HCT116 (cell line): ENCODE results near the gene IQGAP3. TPM values are rescaled to one million over a fixed set of nuclear protein-coding genes. Genes with fewer than 3 reads are reported as not detected.

Experiments
- ATAC-seq: fragments of 200-7000 bp; cut with Tn5 transposase; 2 replicates; pipeline ENCODE4 v1.9.1; 2020; ENCODE audit warnings: mild to moderate bottlenecking, moderate library complexity
- BruUV-seq: library from RNA; stranded (reverse); fragments of 400-500 nt; replicated peaks from 2 replicates; lab custom pipeline; 2021; lab: Mats Ljungman, UMichigan
- CTCF ChIA-PET: fragments of 300-600 bp; sonication (Branson Sonifier 250); formaldehyde crosslinking; loops from one replicate; lab custom pipeline; 2021; ENCODE audit warnings: antibody characterized with exemption; lab: Charles Lee
- POLR2A ChIA-PET: fragments of 300-600, 350-600 bp; sonication (Branson Sonifier 250); formaldehyde crosslinking; loops from one replicate; lab custom pipeline; 2021; ENCODE audit warnings: antibody characterized with exemption; lab: Charles Lee
- RAD21 ChIA-PET, 2 experiments: fragments of 300-600 bp; sonication (Branson Sonifier 250); formaldehyde crosslinking; loops; one replicate each; lab custom pipeline; 2023; ENCODE audit warnings: low total read pairs in 2 of 2; ENCODE audit not compliant: uncharacterized antibody in 2 of 2, unreplicated experiment in 2 of 2, low non-redundant PET in 1 of 2; lab: Charles Lee
- DNase-seq: peaks from one replicate; pipeline ENCODE4 v3.0.0-alpha.2; 2010; ENCODE audit warnings: low read depth, low spot score
- H2AFZ ChIP-seq: fragments of 200-600 bp; shearing (Covaris generic), sonication (generic); 2 replicates; pipeline ENCODE4 v1.6.1; 2017; ENCODE audit warnings: low read depth, mixed run types, mixed read lengths, antibody characterized with exemption, low read length; ENCODE audit not compliant: poor library complexity, severe bottlenecking
- H3K27ac ChIP-seq: 2 replicates; pipeline ENCODE4 v1.5.1; 2012; ENCODE audit warnings: low read depth, low read length
- H3K27me3 ChIP-seq: fragments of 200-600 bp; sonication (generic); 2 replicates; pipeline ENCODE4 v1.6.1; 2016; ENCODE audit warnings: mixed run types, low read length, mixed read lengths; ENCODE audit not compliant: insufficient read depth
- H3K36me3 ChIP-seq, 2 experiments: fragments of 200-500 bp in 1 of 2; fragments of 200-600 bp in 1 of 2; sonication (Bioruptor generic) in 1 of 2; sonication (generic) in 1 of 2; 2 replicates each; pipeline versions ENCODE4 v1.5.1 to v1.6.1; 2014 to 2016; ENCODE audit warnings: low read length in 2 of 2, inconsistent platforms in 1 of 2, mixed read lengths in 1 of 2, mixed run types in 1 of 2; ENCODE audit not compliant: insufficient read depth in 2 of 2, control insufficient read depth in 1 of 2
- H3K4me1 ChIP-seq, 2 experiments: fragments of 200-600 bp in 1 of 2; sonication (generic) in 1 of 2; 2 replicates each; pipeline versions ENCODE4 v1.5.1 to v1.6.1; 2012 to 2017; ENCODE audit warnings: low read length in 2 of 2, inconsistent platforms in 1 of 2, mild to moderate bottlenecking in 1 of 2, mixed read lengths in 1 of 2, mixed run types in 1 of 2, moderate library complexity in 1 of 2; ENCODE audit not compliant: insufficient read depth in 2 of 2, control insufficient read depth in 1 of 2
- H3K4me2 ChIP-seq: fragments of 200-600 bp; sonication (generic); 2 replicates; pipeline ENCODE4 v1.6.1; 2017; ENCODE audit warnings: mixed run types, low read length, mixed read lengths
- H3K4me3 ChIP-seq, 2 experiments: fragments of 200-600 bp in 1 of 2; sonication (generic) in 1 of 2; replicated peaks in 1 of 2; 2 replicates each; pipeline ENCODE4 v1.5.1; 2011 to 2016; ENCODE audit warnings: low read length in 2 of 2, control low read depth in 1 of 2, low read depth in 1 of 2, mild to moderate bottlenecking in 1 of 2, mixed read lengths in 1 of 2, mixed run types in 1 of 2
- H3K79me2 ChIP-seq: fragments of 200-600 bp; sonication (generic); 2 replicates; pipeline ENCODE4 v1.6.1; 2017; ENCODE audit warnings: mild to moderate bottlenecking, mixed run types, low read length, moderate library complexity, mixed read lengths; ENCODE audit not compliant: insufficient read depth
- H3K9ac ChIP-seq: fragments of 200-600 bp; sonication (generic); 2 replicates; pipeline ENCODE4 v1.6.1; 2016; ENCODE audit warnings: low read length, mixed read lengths
- H3K9me2 ChIP-seq: fragments of 200-600 bp; sonication (generic), shearing (Covaris generic); 2 replicates; pipeline ENCODE4 v1.6.1; 2017; ENCODE audit warnings: mixed run types, mild to moderate bottlenecking, moderate library complexity; ENCODE audit not compliant: insufficient read depth
- H3K9me3 ChIP-seq, 2 experiments: fragments of 200-500 bp in 1 of 2; fragments of 200-600 bp in 1 of 2; sonication (Bioruptor generic) in 1 of 2; sonication (generic) in 1 of 2; 2 replicates each; pipeline ENCODE4 v1.6.1; 2014 to 2017; ENCODE audit warnings: low read length in 2 of 2, mixed read lengths in 2 of 2, inconsistent platforms in 1 of 2, low read depth in 1 of 2, mild to moderate bottlenecking in 1 of 2, mixed run types in 1 of 2, moderate library complexity in 1 of 2; ENCODE audit not compliant: control insufficient read depth in 1 of 2, insufficient read depth in 1 of 2
- H4K20me1 ChIP-seq: fragments of 200-600 bp; sonication (generic), shearing (Covaris generic); 2 replicates; pipeline ENCODE4 v1.6.1; 2017; ENCODE audit warnings: mixed run types, mild to moderate bottlenecking, moderate library complexity; ENCODE audit not compliant: insufficient read depth
- CBX3 ChIP-seq: IDR thresholded peaks from 2 replicates; pipeline ENCODE4 v1.6.1; 2012; ENCODE audit warnings: low read depth
- EGR1 ChIP-seq: IDR thresholded peaks from 2 replicates; pipeline ENCODE4 v1.6.1; 2012; ENCODE audit warnings: low read depth
- EZH2 ChIP-seq: fragments of 200-600 bp; sonication (generic); IDR thresholded peaks from 2 replicates; pipeline ENCODE4 v1.6.1; 2017; ENCODE audit warnings: antibody characterized with exemption, mixed run types
- FOSL1 ChIP-seq: IDR thresholded peaks from 2 replicates; pipeline ENCODE4 v1.6.1; 2012; ENCODE audit warnings: low read depth
- JUND ChIP-seq: IDR thresholded peaks from 2 replicates; pipeline ENCODE4 v1.6.1; 2012
- POLR2A ChIP-seq: IDR thresholded peaks from 2 replicates; pipeline ENCODE4 v1.7.0; 2011; ENCODE audit warnings: borderline replicate concordance; ENCODE audit not compliant: insufficient read depth, insufficient read length; ENCODE audit errors: extremely low read depth
- POLR2AphosphoS5 ChIP-seq: IDR thresholded peaks from 2 replicates; pipeline ENCODE4 v1.6.1; 2011; ENCODE audit warnings: mild to moderate bottlenecking, low read depth, low read length, moderate library complexity
- SIN3A ChIP-seq: IDR thresholded peaks from 2 replicates; pipeline ENCODE4 v1.6.1; 2012; ENCODE audit warnings: low read depth
- SP1 ChIP-seq: IDR thresholded peaks from 2 replicates; pipeline ENCODE4 v1.6.1; 2012; ENCODE audit warnings: low read depth
- TCF7L2 ChIP-seq: IDR thresholded peaks from 2 replicates; pipeline ENCODE4 v1.7.0; 2011; ENCODE audit warnings: borderline replicate concordance, inconsistent platforms; ENCODE audit not compliant: insufficient read depth, insufficient read length; ENCODE audit errors: extremely low read depth
- YY1 ChIP-seq: IDR thresholded peaks from 2 replicates; pipeline ENCODE4 v1.6.1; 2011; ENCODE audit warnings: low read length, low read depth, moderate library complexity, mild to moderate bottlenecking; ENCODE audit not compliant: insufficient replicate concordance; ENCODE audit errors: extremely low read depth
- ZFX ChIP-seq: fragments of 450-650 bp; IDR thresholded peaks from 2 replicates; pipeline ENCODE4 v1.6.1; 2017
- intact Hi-C: fragments of 100-400 bp; cut with micrococcal nuclease; formaldehyde crosslinking; loops from 2 replicates; pipeline ENCODE4 v1.10.0; 2022
- total RNA-seq: library from RNA; stranded (reverse); gene quantifications from one replicate; pipeline ENCODE4 v1.2.1, GENCODE V29; 2021; ENCODE audit not compliant: unreplicated experiment
- TF ChIP-seq, protein P1 (sequence below): IDR thresholded peaks from 2 replicates; pipeline ENCODE4 v1.6.1; 2011; ENCODE audit warnings: mild to moderate bottlenecking, low read length, moderate library complexity; ENCODE audit not compliant: insufficient replicate concordance; ENCODE audit errors: extremely low read depth
- TF ChIP-seq, protein P2 (sequence below): IDR thresholded peaks from 2 replicates; pipeline ENCODE4 v1.6.1; 2012; ENCODE audit warnings: low read depth
- TF ChIP-seq, protein P3 (sequence below), 3 experiments: fragments of 200-600 bp in 1 of 3; sonication (generic) in 1 of 3; IDR thresholded peaks in 2 of 3; conservative IDR thresholded peaks in 1 of 3; 2 replicates each; pipeline ENCODE4 v1.5.1; 2012 to 2017; ENCODE audit warnings: low read depth in 2 of 3, low read length in 2 of 3, antibody characterized with exemption in 1 of 3, borderline replicate concordance in 1 of 3, control low read depth in 1 of 3, mild to moderate bottlenecking in 1 of 3, mixed read lengths in 1 of 3, mixed run types in 1 of 3, moderate library complexity in 1 of 3; ENCODE audit not compliant: insufficient read depth in 1 of 3

Gene IQGAP3
- total RNA-seq, 1 experiment from 2014 or later, result 38.8 TPM

DNA sequence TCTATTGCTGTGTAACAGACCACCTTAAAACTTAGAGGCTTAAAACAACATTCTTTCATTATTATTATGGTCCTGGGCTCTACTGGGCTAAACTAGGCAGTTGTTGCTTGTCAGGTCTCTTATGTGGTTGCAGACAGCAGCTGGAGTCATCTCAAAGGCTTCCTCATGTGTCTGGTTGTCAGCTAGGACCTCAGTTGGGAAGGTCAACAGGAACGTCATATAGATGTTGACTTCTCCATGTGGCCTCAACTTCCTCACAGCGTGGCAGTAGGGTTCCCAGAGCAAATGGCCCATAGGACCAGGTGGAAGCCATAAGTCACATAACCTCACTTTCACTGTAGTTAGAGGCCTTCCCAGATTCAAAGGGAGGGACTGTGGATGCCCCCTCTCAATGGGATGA is 56.4 kb downstream of the IQGAP3 start:
- no peak for DNase-seq
- ChIA-PET RAD21 (no interaction called here), CTCF (no interaction called here)

More for the DNA sequence above, 56.4 kb downstream of the IQGAP3 start:
- H3K9me3 ChIP-seq, result no peaks in the 10 kb centered on the region
- no peak overlapping the region for H3K27ac ChIP-seq
- H3K4me3 ChIP-seq, result no peak overlapping the region
- H3K4me1 ChIP-seq, result peaks cover 0 to 7% of the 10 kb centered on the region in 2 experiments; a peak in 1 of 4 replicates
- H3K9ac ChIP-seq, result no peak overlapping the region
- H3K4me2 ChIP-seq, result no peak overlapping the region
- intact Hi-C loops, result no loop called here
- no peaks in the 10 kb centered on the region for H3K36me3 ChIP-seq
- no peaks in the 10 kb centered on the region for H3K9me2 ChIP-seq
- H3K27me3 ChIP-seq, result no peaks in the 10 kb centered on the region
- POLR2A ChIA-PET, result interaction anchor here (1.4 kb wide), 1 partner anchor 12 kb away, joined by 3 read pairs; no protein-coding TSS in a partner anchor
- no TSS peak for BruUV-seq
- TF ChIP-seq POLR2A (no peak), SIN3A (no peak), POLR2AphosphoS5 (no peak), ZFX (no peak), FOSL1 (no peak), SP1 (no peak), EZH2 (no peak), YY1 (no peak), JUND (no peak), CBX3 (no peak), EGR1 (no peak), TCF7L2 (no peak)
- TF ChIP-seq, protein P1, sequence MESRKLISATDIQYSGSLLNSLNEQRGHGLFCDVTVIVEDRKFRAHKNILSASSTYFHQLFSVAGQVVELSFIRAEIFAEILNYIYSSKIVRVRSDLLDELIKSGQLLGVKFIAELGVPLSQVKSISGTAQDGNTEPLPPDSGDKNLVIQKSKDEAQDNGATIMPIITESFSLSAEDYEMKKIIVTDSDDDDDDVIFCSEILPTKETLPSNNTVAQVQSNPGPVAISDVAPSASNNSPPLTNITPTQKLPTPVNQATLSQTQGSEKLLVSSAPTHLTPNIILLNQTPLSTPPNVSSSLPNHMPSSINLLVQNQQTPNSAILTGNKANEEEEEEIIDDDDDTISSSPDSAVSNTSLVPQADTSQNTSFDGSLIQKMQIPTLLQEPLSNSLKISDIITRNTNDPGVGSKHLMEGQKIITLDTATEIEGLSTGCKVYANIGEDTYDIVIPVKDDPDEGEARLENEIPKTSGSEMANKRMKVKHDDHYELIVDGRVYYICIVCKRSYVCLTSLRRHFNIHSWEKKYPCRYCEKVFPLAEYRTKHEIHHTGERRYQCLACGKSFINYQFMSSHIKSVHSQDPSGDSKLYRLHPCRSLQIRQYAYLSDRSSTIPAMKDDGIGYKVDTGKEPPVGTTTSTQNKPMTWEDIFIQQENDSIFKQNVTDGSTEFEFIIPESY, result no peak
- TF ChIP-seq, protein P2, sequence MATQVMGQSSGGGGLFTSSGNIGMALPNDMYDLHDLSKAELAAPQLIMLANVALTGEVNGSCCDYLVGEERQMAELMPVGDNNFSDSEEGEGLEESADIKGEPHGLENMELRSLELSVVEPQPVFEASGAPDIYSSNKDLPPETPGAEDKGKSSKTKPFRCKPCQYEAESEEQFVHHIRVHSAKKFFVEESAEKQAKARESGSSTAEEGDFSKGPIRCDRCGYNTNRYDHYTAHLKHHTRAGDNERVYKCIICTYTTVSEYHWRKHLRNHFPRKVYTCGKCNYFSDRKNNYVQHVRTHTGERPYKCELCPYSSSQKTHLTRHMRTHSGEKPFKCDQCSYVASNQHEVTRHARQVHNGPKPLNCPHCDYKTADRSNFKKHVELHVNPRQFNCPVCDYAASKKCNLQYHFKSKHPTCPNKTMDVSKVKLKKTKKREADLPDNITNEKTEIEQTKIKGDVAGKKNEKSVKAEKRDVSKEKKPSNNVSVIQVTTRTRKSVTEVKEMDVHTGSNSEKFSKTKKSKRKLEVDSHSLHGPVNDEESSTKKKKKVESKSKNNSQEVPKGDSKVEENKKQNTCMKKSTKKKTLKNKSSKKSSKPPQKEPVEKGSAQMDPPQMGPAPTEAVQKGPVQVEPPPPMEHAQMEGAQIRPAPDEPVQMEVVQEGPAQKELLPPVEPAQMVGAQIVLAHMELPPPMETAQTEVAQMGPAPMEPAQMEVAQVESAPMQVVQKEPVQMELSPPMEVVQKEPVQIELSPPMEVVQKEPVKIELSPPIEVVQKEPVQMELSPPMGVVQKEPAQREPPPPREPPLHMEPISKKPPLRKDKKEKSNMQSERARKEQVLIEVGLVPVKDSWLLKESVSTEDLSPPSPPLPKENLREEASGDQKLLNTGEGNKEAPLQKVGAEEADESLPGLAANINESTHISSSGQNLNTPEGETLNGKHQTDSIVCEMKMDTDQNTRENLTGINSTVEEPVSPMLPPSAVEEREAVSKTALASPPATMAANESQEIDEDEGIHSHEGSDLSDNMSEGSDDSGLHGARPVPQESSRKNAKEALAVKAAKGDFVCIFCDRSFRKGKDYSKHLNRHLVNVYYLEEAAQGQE, result no peak
- TF ChIP-seq, protein P3, sequence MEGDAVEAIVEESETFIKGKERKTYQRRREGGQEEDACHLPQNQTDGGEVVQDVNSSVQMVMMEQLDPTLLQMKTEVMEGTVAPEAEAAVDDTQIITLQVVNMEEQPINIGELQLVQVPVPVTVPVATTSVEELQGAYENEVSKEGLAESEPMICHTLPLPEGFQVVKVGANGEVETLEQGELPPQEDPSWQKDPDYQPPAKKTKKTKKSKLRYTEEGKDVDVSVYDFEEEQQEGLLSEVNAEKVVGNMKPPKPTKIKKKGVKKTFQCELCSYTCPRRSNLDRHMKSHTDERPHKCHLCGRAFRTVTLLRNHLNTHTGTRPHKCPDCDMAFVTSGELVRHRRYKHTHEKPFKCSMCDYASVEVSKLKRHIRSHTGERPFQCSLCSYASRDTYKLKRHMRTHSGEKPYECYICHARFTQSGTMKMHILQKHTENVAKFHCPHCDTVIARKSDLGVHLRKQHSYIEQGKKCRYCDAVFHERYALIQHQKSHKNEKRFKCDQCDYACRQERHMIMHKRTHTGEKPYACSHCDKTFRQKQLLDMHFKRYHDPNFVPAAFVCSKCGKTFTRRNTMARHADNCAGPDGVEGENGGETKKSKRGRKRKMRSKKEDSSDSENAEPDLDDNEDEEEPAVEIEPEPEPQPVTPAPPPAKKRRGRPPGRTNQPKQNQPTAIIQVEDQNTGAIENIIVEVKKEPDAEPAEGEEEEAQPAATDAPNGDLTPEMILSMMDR (IDR thresholded peaks at IDR 0.05 in 2 of 3, conservative IDR thresholded peaks at IDR 0.05 in 1 of 3; ENCODE audit: borderline replicate concordance in 1 of 3, insufficient read depth in 1 of 3, low read depth in 2 of 3, low read length in 2 of 3), result no peak
- no peak for ATAC-seq
- no peak overlapping the region for H2AFZ ChIP-seq
- no peaks in the 10 kb centered on the region for H3K79me2 ChIP-seq
- H4K20me1 ChIP-seq, result no peaks in the 10 kb centered on the region
